ENCODE measurements around the gene BTD.
"Not testable (repeated sequence)": the region's sequence is repeated elsewhere in the genome, so short reads cannot be mapped to it uniquely, and the experiment has no call there.

Gene BTD

DNA sequence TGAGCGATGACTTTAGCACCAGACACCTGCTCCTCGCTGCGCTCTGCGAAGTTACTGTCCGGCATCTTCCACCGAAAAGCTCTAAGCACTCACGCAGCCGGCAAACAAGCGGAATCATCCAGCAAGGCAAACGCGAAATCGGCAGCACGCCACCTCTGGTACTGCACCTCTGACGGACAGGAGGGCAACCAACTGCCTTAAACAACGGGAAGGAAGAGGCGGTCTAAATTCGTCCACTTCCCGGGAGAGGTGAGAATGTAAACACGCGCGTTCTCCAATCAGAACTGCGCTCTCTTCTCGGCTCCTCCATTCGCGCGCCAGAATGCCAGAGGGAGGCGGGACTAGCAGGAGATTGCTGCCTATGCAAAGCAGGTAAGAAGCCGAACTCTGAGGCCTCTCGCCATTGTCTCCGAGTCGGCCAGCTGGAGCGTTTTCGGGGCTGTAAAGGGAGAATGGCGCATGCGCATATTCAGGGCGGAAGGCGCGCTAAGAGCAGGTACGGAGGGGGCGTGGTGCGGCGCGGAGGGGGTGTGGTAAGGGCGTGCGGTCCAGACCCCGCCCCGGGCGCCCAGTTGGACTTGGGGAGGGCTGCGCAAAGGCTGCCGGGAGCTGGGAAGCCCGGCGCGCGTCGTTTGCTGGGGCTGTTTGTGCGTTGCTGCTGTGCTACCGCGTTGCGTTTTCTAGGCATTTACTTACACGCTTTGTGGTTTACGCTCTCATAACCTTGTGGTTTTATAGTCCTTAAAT is at the start of gene BTD, which contains the start of gene HACL1:
Gene BTD, plus strand, starts transcription at position 347 of the 747 bp plus-strand sequence. CDS start 33,695 bp downstream, outside the sequence.
Gene HACL1, minus strand, starts transcription at position 171 of the 747 bp plus-strand sequence. Its CDS starts 106 bp downstream, at position 65.
- DNase-seq, result no peak

DNA sequence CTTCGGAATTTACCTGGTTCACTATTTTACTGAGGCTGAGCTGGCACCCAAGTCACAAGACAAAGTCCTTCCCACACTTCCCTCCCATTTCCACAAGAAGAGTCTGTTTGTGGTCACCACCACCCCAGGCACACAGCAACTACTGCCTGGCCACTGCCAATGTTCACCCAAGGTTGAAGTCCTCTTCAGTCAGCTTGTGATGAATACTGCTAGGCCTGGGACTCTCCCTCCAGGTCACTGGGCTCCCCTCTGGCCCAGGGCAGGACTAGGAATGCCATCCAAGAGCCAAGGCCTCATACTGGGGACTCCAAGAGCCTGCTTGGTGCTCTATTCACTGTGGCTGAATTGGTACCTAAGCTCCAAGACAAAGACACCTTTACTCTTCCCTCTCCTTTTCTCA is 49.6 kb upstream of the BTD start:
- no peak for DNase-seq

GRCh38 chr3:15553749-15554148 is 47.8 kb upstream of the BTD start:
- DNase-seq, result no peak

DNA sequence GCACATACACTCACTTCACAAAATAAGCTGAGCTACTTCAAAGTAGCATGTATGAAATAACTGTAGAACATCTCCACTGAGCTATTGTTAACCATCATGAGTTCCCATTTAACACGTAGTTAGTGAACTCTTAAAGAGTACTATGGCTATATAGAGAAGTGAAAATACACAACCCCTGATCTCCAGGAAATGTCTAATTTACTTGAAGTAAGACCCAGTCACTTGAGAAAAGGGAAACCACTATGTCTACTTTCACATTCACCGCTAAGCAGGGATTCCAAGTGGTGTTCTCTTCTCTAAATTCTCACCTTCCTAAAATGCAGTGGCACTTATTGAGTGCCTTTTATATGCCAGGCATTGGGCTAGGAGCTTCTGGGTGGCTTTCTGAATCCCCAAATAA is 45.0 kb upstream of the BTD start:
- DNase-seq, result no peak

GRCh38 chr3:15557511-15557946 is 44.0 kb upstream of the BTD start:
- no peak for DNase-seq

- no peak for DNase-seq
Observed at GRCh38 chr3:15558581-15558980, 43.0 kb upstream of the BTD start.

GRCh38 chr3:15562560-15562959 is 39.0 kb upstream of the BTD start:
- DNase-seq, result no peak

DNA sequence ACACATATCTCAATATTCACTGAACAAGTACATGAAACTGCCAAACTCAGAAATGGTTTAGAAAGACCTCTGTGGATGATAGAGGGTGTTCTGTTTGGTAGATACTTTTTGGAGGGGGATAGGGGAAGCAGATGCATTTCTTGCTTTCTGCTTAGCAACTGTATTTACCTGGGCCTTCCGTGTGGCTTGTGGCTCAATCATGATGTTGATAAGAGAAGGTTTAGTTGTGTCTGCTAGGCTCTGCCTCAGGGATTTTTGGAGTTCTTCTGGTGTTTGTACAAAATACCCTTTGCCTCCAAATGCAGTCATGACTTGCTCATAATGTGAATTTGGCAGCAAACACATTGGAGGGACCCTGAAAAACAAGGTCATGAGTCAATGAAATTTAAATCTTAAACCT is 38.4 kb upstream of the BTD start:
- DNase-seq, result no peak

GRCh38 chr3:15572138-15572537 is 29.4 kb upstream of the BTD start:
- DNase-seq, result no peak

DNA sequence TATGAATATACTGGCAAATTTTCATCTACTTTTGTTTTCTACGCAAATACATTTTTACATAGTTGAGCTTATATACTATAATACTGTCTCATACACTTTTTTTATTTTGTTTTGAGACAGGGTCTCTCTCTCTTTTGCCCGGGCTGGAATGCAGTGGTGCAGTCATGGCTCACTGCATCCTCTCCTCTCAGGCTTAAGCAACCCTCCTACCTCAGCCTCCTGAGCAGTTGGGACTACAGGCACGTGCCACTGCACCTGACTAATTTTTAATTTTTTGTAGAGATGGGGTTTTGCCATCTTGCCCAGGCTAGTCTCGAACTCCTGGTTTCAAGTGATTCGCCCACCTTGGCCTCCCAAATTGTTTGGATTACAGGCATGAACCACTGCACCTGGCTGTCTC is 26.1 kb upstream of the BTD start:
- no peak for DNase-seq

GRCh38 chr3:15576475-15576874 is 25.1 kb upstream of the BTD start:
- no peak for DNase-seq

GRCh38 chr3:15578289-15578867 is 23.2 kb upstream of the BTD start:
- DNase-seq, result no peak

DNA sequence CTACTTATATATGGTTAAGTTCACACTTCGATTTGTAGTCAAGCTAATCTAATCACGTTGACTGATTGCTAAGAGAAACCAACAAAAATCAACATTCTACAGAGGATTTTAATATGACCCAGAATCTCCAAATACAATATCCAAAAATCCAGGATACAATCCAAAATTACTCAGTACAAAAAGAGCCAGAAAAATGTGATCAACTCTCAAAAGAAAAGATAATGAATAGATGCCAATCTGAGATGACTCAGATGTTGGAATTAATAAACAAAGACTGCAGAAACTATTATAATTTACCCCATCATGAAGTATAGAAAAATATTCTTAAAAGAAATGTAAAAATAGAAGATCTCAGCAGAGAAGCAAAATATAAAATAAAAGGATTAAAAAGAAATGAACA is 22.5 kb upstream of the BTD start:
- no peak for DNase-seq

DNA sequence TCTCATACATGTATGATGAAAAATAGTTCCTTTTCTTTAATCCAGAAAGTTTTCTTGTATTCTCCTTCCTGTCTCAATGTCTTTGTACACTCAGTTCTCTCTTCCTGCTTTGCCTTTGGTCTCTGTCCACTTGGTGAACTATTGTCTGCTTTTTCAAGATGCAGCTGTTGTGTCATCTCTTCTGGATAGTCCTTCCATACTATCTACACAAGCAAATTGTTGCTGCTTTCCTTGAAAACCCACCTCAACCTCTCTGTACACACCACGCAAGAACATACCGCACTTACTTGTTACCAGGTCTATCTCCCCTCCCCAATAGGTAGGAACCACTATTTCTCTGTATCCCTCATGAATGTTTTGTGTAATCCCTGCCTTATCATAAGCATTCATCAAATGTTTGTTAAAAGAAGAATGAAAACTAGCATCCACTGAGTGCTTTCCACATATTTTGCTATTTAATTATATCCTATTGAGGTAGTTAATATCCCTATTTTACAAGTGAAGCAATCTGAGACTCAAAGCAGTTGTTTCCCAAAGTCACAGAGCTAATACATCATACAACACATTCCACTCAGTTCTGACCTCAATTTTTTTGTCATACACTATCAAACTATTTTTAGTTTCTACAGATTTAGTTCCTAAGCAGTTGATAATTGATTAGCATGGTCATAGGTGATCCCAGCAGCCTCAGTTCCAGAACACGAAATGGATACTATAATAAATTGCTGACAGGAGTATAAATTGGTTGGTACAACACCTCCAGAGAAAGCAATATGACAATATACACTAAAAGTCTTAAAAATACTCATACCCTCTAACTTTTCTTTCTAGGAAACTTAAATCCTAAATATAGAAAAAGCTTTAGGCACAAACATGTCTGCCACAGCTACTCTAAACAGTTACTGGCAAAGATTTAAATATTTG is 19.8 kb upstream of the BTD start:
- DNase-seq, result no peak

DNA sequence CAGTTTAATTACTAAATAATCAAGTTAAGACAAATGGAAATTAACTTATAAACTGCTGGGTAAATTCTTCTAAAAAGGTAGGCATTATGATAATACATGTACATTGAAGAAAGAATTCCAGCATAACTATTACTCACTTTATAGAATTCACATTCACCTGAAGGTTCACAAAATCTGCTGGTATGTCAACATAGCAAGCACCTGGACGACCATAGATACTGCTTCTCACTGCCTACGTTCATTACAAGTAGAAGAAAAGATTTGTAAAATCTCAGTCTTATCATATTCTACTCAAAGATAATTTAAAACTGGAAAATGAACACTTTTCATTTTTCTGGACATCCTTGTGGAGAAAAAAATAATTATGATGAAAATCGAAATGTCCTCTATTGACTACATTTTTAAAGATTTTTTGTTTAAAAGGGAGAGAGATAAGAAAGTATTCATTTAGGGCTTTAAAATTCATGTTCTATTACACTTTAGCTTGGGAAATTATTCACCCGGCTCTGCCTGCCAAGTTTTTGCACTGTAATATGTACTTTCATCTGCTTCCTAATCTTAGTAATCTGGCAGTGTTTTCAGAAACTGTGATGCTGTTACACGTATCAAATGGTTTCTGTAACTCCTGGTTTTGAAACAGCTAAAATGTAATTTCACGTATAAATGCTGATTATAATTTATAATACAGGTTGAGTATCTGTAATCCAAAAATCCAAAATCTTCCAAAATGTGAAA is 16.3 kb upstream of the BTD start:
- DNase-seq, result no peak

- DNase-seq, result no peak
Observed at GRCh38 chr3:15591242-15591641, 10.3 kb upstream of the BTD start.

DNA sequence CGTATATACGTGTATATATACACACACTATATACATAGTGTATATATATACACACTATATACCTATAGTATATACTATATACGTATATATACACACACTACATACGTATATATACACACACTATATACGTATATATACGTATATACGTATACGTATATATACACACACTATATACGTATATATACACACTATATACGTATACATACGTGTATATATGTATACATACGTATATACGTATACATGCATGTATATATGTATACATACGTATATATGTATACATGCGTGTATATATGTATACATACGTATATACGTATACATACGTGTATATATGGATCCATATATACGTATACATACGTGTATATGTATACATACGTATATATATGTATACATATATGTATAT is 9.6 kb upstream of the BTD start:
- no peak for DNase-seq

DNA sequence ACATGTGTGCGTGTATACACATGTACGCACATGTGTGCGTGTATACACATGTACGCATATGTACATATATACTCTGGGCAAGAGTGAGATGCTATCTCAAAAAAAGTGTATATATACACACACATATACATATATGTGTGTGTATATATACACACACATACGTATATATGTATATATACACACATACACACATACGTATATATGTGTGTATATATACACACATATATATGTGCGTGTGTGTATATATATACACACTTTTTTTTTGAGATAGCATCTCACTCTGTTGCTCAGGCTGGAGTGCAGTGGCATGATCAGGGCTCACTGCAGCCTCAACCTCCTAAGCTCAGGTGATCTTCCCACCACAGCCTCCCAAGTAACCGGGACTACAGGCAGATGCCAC is 8.6 kb upstream of the BTD start:
- no peak for DNase-seq

DNA sequence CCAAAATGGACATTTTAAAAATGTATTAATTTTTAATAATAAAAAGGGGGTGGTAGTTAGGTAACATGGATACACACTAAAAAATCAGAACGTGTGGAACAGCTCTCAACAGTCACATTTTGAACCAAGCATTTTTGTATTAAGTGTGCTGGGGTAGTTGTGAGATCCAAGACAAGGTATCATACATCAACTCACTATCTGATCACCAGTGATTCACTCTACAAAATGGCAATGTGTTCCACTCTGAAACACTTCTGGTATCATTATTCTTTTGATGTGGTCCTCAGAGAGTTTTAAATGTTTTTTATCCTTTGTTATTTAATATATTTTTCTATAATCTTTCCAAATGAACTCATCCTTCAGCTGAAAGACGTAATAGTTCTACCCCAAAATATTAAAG is 5.6 kb upstream of the BTD start:
- DNase-seq, result no peak

GRCh38 chr3:15601046-15601398 is 523 bp upstream of the BTD start:
- no peak for DNase-seq

DNA sequence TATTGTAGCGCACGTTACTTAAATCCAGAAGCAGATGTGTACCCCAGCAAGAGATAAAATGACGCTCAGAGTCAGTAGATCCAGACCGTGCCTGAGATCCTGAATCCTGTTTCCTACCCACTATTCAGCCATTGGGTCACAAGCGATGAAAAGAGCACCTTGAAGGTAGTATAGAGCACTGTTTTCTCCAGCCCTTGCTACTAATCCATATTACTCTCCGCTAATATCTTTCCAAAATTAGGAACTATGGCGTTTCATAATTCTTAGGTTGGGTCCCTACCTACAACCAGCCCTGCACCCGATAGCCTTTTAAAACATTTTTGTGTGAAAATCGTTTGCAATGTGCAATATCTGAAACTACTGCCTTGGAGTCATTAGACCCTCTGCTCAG is 596 bp downstream of the BTD start:
- DNase-seq, result no peak

- DNase-seq, result not testable (repeated sequence)
Observed at GRCh38 chr3:15602816-15603215, 1.3 kb downstream of the BTD start.

DNA sequence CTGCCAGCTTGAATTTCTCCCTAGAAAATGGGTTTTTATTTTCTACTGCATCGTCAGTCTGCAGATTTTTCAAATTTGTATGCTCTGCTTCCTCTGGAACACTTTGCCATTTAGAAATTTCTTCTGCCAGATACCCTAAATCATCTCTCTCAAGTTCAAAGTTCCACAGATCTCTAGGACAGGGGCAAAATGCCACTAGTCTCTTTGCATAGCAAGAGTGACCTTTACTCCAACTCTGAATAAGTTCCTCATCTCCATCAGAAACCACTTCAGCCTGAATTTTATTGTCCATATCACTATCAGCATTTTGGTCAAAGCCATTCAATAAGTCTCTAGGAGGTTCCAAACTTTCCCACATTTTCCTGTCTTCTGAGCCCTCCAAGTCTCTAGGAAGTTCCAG is 3.0 kb downstream of the BTD start:
- DNase-seq, result not testable (repeated sequence)
